GM23248 (cell line): ENCODE data around the gene SRP72. TPM values are rescaled to one million over a fixed set of nuclear protein-coding genes. Genes with fewer than 3 reads are reported as not detected.

Experiments used
- DNase-seq: peaks from one replicate; pipeline ENCODE4 v3.0.0-alpha.2; 2015
- H2AFZ ChIP-seq: fragments of 200-600 bp; sonication (generic); 2 replicates; pipeline ENCODE4 v1.6.1; 2016; ENCODE audit warnings: antibody characterized with exemption
- H3F3A ChIP-seq: fragments of 200-600 bp; sonication (generic); 2 replicates; pipeline ENCODE4 v1.6.1; 2016; ENCODE audit warnings: mild to moderate bottlenecking, antibody characterized with exemption, mixed run types; ENCODE audit not compliant: insufficient read depth
- H3K27ac ChIP-seq: fragments of 200-600 bp; sonication (generic); 2 replicates; pipeline ENCODE4 v1.5.1; 2016; ENCODE audit warnings: mild to moderate bottlenecking
- H3K27me3 ChIP-seq: fragments of 200-600 bp; sonication (generic); replicated peaks from 2 replicates; pipeline ENCODE4 v1.6.1; 2016; ENCODE audit warnings: mild to moderate bottlenecking; ENCODE audit not compliant: insufficient read depth
- H3K36me3 ChIP-seq: fragments of 200-600 bp; sonication (generic); 2 replicates; pipeline ENCODE4 v1.6.1; 2016; ENCODE audit warnings: low read depth, mild to moderate bottlenecking
- H3K4me1 ChIP-seq: fragments of 200-600 bp; sonication (generic); 2 replicates; pipeline ENCODE4 v1.6.1; 2016; ENCODE audit warnings: mild to moderate bottlenecking; ENCODE audit not compliant: insufficient read depth
- H3K4me2 ChIP-seq: fragments of 200-600 bp; sonication (generic); one replicate; pipeline ENCODE4 v1.6.1; 2016; ENCODE audit warnings: mild to moderate bottlenecking; ENCODE audit not compliant: unreplicated experiment
- H3K4me3 ChIP-seq: fragments of 200-600 bp; sonication (generic); 2 replicates; pipeline ENCODE4 v1.5.1; 2016; ENCODE audit warnings: mild to moderate bottlenecking
- H3K79me2 ChIP-seq: fragments of 200-600 bp; sonication (generic); 2 replicates; pipeline ENCODE4 v1.6.1; 2016; ENCODE audit warnings: mild to moderate bottlenecking; ENCODE audit not compliant: insufficient read depth
- H3K9ac ChIP-seq: fragments of 200-600 bp; sonication (generic); 2 replicates; pipeline ENCODE4 v1.6.1; 2016; ENCODE audit warnings: mild to moderate bottlenecking
- H3K9me2 ChIP-seq: fragments of 200-600 bp; sonication (generic); 2 replicates; pipeline ENCODE4 v1.6.1; 2016; ENCODE audit warnings: mixed run types, mild to moderate bottlenecking, moderate library complexity; ENCODE audit not compliant: insufficient read depth
- H3K9me3 ChIP-seq: fragments of 200-600 bp; sonication (generic); one replicate; pipeline ENCODE4 v1.6.1; 2017; ENCODE audit warnings: low read depth
- H4K20me1 ChIP-seq: fragments of 200-600 bp; sonication (generic); 2 replicates; pipeline ENCODE4 v1.6.0; 2016; ENCODE audit not compliant: insufficient read depth
- EZH2 ChIP-seq: fragments of 200-600 bp; sonication (generic); IDR thresholded peaks from 2 replicates; pipeline ENCODE4 v1.6.1; 2018; ENCODE audit warnings: antibody characterized with exemption, mild to moderate bottlenecking; ENCODE audit not compliant: insufficient read depth, poor library complexity, severe bottlenecking
- EZH2phosphoT487 ChIP-seq: fragments of 200-600 bp; sonication (generic); IDR thresholded peaks from 2 replicates; pipeline ENCODE4 v1.6.1; 2018; ENCODE audit warnings: antibody characterized with exemption, moderate library complexity, mild to moderate bottlenecking, low read depth; ENCODE audit not compliant: insufficient read depth
- WGBS, 2 experiments: methylation state at CpG; one replicate each; pipeline ENCODE4 v1.1.6; 2015 to 2017; ENCODE audit warnings: low lambda C conversion rate in 2 of 2, low coverage in 1 of 2; ENCODE audit errors: missing lambda C conversion rate in 2 of 2; 5-methylcytosine and 5-hydroxymethylcytosine counted together
- in situ Hi-C: fragments of 300-500 bp; cut with MboI; formaldehyde crosslinking; loops from 2 replicates; pipeline ENCODE4 v1.15.0; 2020
- polyA plus RNA-seq: library from polyadenylated mRNA; unstranded; fragments of >200 nt; fragmentation: Nextera tagmentation; extraction: Ambion mirVana; gene quantifications from 2 replicates; pipeline ENCODE4 v1.2.1, GENCODE V29; 2016
- total RNA-seq: library from RNA; depleted of rRNA; stranded (reverse); fragments of >200 nt; shearing (Covaris generic); gene quantifications from 2 replicates; pipeline ENCODE4 v1.2.3, GENCODE V29; 2014; rRNA removed

SRP72 gene
- total RNA-seq: 64.7 and 70.0 TPM in 2 replicates
- polyA plus RNA-seq: 128 and 146 TPM in 2 replicates

- in situ Hi-C loops: no loop called here
- Histone ChIP-seq H4K20me1 (no peaks in the 10 kb centered on the region; the same call in none of the 2 replicates), H3K27ac (peak within 1 kb of the TSS; percentile 100), H3K9me2 (no peaks in the 10 kb centered on the region), H3K9me3 (no peaks in the 10 kb centered on the region), H3K4me1 (peaks cover 34% of the 10 kb centered on the region), H3K27me3 (no peaks in the 10 kb centered on the region), H3K9ac (peak within 1 kb of the TSS; percentile 100), H3F3A (peaks cover 27% of the 10 kb centered on the region), H2AFZ (peak within 1 kb of the TSS; percentile 89), H3K79me2 (peaks cover 94% of the 10 kb centered on the region), H3K4me2 (peak within 1 kb of the TSS; percentile 91), H3K36me3 (peaks cover 26% of the 10 kb centered on the region), H3K4me3 (peak within 1 kb of the TSS; percentile 98)
- TF ChIP-seq EZH2phosphoT487 (no peak), EZH2 (no peak)
- WGBS, 2 experiments: 1 to 3% methylated on average over 42 to 51 of the region's 62 CpGs
- DNase-seq: peak; percentile 98
These were observed at the start of gene SRP72 for GRCh38 chr4:56467284-56468096. Gene SRP72, plus strand, starts transcription at chr4:56467617. Its CDS starts 19 bp downstream, at chr4:56467636.

GRCh38 chr4:56424176-56424575 is 43.2 kb upstream of the SRP72 start:
- H3K79me2 ChIP-seq: peaks cover 99% of the 10 kb centered on the region
- no peak overlapping the region for H3K4me2 ChIP-seq
- H2AFZ ChIP-seq: no peak overlapping the region
- in situ Hi-C loops: no loop called here
- H3K36me3 ChIP-seq: no peaks in the 10 kb centered on the region
- H3K9me3 ChIP-seq: no peaks in the 10 kb centered on the region
- no peak overlapping the region for H3K27ac ChIP-seq
- WGBS, 2 experiments: 92% methylated on average over 5 of the region's 5 CpGs
- no peak overlapping the region for H3K4me3 ChIP-seq
- no peaks in the 10 kb centered on the region for H3K27me3 ChIP-seq
- no peaks in the 10 kb centered on the region for H3K9me2 ChIP-seq
- H3K9ac ChIP-seq: no peak overlapping the region
- H3F3A ChIP-seq: no peaks in the 10 kb centered on the region; the same call in 1 of the 2 replicates
- TF ChIP-seq EZH2phosphoT487: no peak
- TF ChIP-seq EZH2: no peak
- 0 out of 2 replicates have a peak, but pooled peaks cover 4% of the 10 kb centered on the region for H3K4me1 ChIP-seq
- no peak for DNase-seq
- no peaks in the 10 kb centered on the region for H4K20me1 ChIP-seq

GRCh38 chr4:56424697-56425514 is 42.5 kb upstream of the SRP72 start:
- no peaks in the 10 kb centered on the region for H3K36me3 ChIP-seq
- peaks cover 99% of the 10 kb centered on the region for H3K79me2 ChIP-seq
- H3K9me2 ChIP-seq: no peaks in the 10 kb centered on the region
- H2AFZ ChIP-seq: peak overlapping the region; percentile 6; the same call in 1 of the 2 replicates
- WGBS, 2 experiments: 66 to 69% methylated on average over 5 of the region's 5 CpGs
- no peaks in the 10 kb centered on the region for H3K27me3 ChIP-seq
- in situ Hi-C loops: no loop called here
- H3K4me1 ChIP-seq: 0 out of 2 replicates have a peak, but pooled peaks cover 4% of the 10 kb centered on the region
- no peak for TF ChIP-seq EZH2
- TF ChIP-seq EZH2phosphoT487: no peak
- DNase-seq: peak; percentile 71
- H3F3A ChIP-seq: no peaks in the 10 kb centered on the region; the same call in 1 of the 2 replicates
- no peak overlapping the region for H3K4me2 ChIP-seq
- H3K9me3 ChIP-seq: no peaks in the 10 kb centered on the region
- no peak overlapping the region for H3K27ac ChIP-seq
- H3K4me3 ChIP-seq: no peak overlapping the region
- H3K9ac ChIP-seq: no peak overlapping the region
- no peaks in the 10 kb centered on the region for H4K20me1 ChIP-seq

- H3K9me2 ChIP-seq: no peaks in the 10 kb centered on the region
- no peaks in the 10 kb centered on the region; the same call in 1 of the 2 replicates for H3F3A ChIP-seq
- no peak for DNase-seq
- H4K20me1 ChIP-seq: no peaks in the 10 kb centered on the region
- H3K79me2 ChIP-seq: peaks cover 99% of the 10 kb centered on the region
- H3K27me3 ChIP-seq: no peaks in the 10 kb centered on the region
- no peaks in the 10 kb centered on the region for H3K9me3 ChIP-seq
- H3K9ac ChIP-seq: no peak overlapping the region
- H3K4me3 ChIP-seq: no peak overlapping the region
- peak overlapping the region; percentile 6; the same call in 1 of the 2 replicates for H2AFZ ChIP-seq
- no peak for TF ChIP-seq EZH2
- no peak for TF ChIP-seq EZH2phosphoT487
- WGBS, 2 experiments: 89 to 93% methylated on average over 3 of the region's 3 CpGs
- no peak overlapping the region for H3K27ac ChIP-seq
- no peaks in the 10 kb centered on the region for H3K36me3 ChIP-seq
- no peak overlapping the region for H3K4me2 ChIP-seq
- H3K4me1 ChIP-seq: 0 out of 2 replicates have a peak, but pooled peaks cover 4% of the 10 kb centered on the region
- in situ Hi-C loops: no loop called here
These were observed 41.9 kb upstream of the SRP72 start for GRCh38 chr4:56425518-56425917.
